ENCODE results near the gene CYB561. TPM values are rescaled to one million over a fixed set of nuclear protein-coding genes. Genes with fewer than 3 reads are reported as not detected.

Gene CYB561
- total and polyA plus RNA-seq, 9 of the 15 experiments (the other 6 are each of a cell fraction or from before 2014, with no cell fraction given) = 4.0 to 30.8 (median 17.4) TPM

GRCh38 chr17:63434951-63435571 is 11.0 kb downstream of the CYB561 start:
- no peaks in the 10 kb centered on the region for H3K9me3 ChIP-seq (replicated peaks; ENCODE audit: control insufficient read depth, insufficient read depth, low read depth, low read length)
- in situ Hi-C loops (cut with MboI) (loop anchor here (25.0 kb wide), 1 partner anchor 402 kb away; the partner anchor contains the start of genes FTSJ3, PSMC5 and SMARCD2), intact Hi-C loops (cut with micrococcal nuclease) (loop anchor here (5.0 to 10.0 kb wide), 2 partner anchors 117 to 410 kb away; partner anchors contain the start of genes DCAF7 and SMARCD2)
- H3K9me1 ChIP-seq (ENCODE audit: control insufficient read depth, insufficient read depth, low read length) = peaks cover 3% of the 10 kb centered on the region
- no peaks in the 10 kb centered on the region for H3K27me3 ChIP-seq (ENCODE audit: control insufficient read depth in 2 of 2, insufficient read depth in 2 of 2, low read length in 2 of 2)
- no peaks in the 10 kb centered on the region for H4K20me1 ChIP-seq (replicated peaks; ENCODE audit: control insufficient read depth, insufficient read depth, low read length)
- FAIRE-seq (no peak), ATAC-seq (no peak), DNase-seq (ENCODE audit: extremely low read depth in 1 of 4, low spot score in 3 of 4) (no peak)
- BruUV-seq (replicated peaks) = no TSS peak
- no peak overlapping the region for H3K4me3 ChIP-seq
- ChIA-PET CTCF (ENCODE audit: low intra/inter-chr PET ratio) (no interaction called here), POLR2A (interaction anchor here (0.6 to 1.9 kb wide), 6 partner anchors 9 to 187 kb away, joined by 3 to 8 read pairs (median 3); partner anchors contain the start of gene MAP3K3)
- peak overlapping the region; percentile 12; the same call in 1 of the 3 replicates for H3K27ac ChIP-seq (ENCODE audit: extremely low read depth, low read depth, low read length)
- H3K4me1 ChIP-seq (replicated peaks in 1 of 2; ENCODE audit: control insufficient read depth in 2 of 2, insufficient read depth in 2 of 2, low read length in 2 of 2) = peaks cover 59 to 73% of the 10 kb centered on the region in 2 experiments
- no peak overlapping the region for H2AFZ ChIP-seq (ENCODE audit: low read depth, low read length)
- peaks cover 24% of the 10 kb centered on the region; the same call in 1 of the 3 replicates for H3K36me3 ChIP-seq (ENCODE audit: control insufficient read depth, insufficient read depth, low read length)
- WGBS (ENCODE audit: insufficient coverage, low coverage, missing lambda C conversion rate) = 89% methylated on average over 20 of the region's 25 CpGs
- H3K79me2 ChIP-seq (ENCODE audit: control insufficient read depth, insufficient read depth, low read length) = peaks cover 9% of the 10 kb centered on the region; the same call in 1 of the 3 replicates
- H3K9ac ChIP-seq (ENCODE audit: insufficient read depth in 1 of 2, low read depth in 2 of 2, low read length in 2 of 2) = peak overlapping the region in 1 of 2 experiments; percentile 76; a peak in 2 of 4 replicates
- no peak overlapping the region for H3K4me2 ChIP-seq (ENCODE audit: insufficient read depth, low read length)
- TF ChIP-seq ARID3B (CRISPR knock-in tag; IDR thresholded peaks at IDR 0.05; ENCODE audit: borderline replicate concordance) = no peak
- TF ChIP-seq GATAD2A (IDR thresholded peaks at IDR 0.05) = 0 out of 2 replicates have a peak, but pooled peaks have one; percentile 30
- TF ChIP-seq MEF2A (IDR thresholded peaks at IDR 0.05; ENCODE audit: control insufficient read depth, low read depth, low read length) = no peak
- peak; percentile 85 for TF ChIP-seq ZBTB33 (CRISPR knock-in tag; IDR thresholded peaks at IDR 0.05)
- peak; percentile 66 for TF ChIP-seq BACH1 (tag; IDR thresholded peaks at IDR 0.05)
- no peak for TF ChIP-seq THAP12 (CRISPR knock-in tag; IDR thresholded peaks at IDR 0.05)
- peak in 1 of 2 experiments; percentile 19; a peak in 1 of 4 replicates for TF ChIP-seq RAD21 (CRISPR knock-in tag; conservative IDR thresholded peaks at IDR 0.05 in 1 of 2, IDR thresholded peaks at IDR 0.05 in 1 of 2)
- peak; percentile 95 for TF ChIP-seq C11orf30 (IDR thresholded peaks at IDR 0.05; ENCODE audit: low read depth)
- TF ChIP-seq EGR1 (conservative IDR thresholded peaks at IDR 0.05) = 0 out of 2 replicates have a peak, but pooled peaks have one; percentile 21
- TF ChIP-seq JUN (IDR thresholded peaks at IDR 0.05; ENCODE audit: borderline replicate concordance, low read depth, low read length) = no peak
- no peak for TF ChIP-seq JUN (CRISPR knock-in tag; IDR thresholded peaks at IDR 0.05; ENCODE audit: borderline replicate concordance)
- TF ChIP-seq ZNF316 (IDR thresholded peaks at IDR 0.05) = peak; percentile 96
